SK-N-SH treated with all-trans-retinoic acid at 6 μM for 48 hours (cell line): ENCODE results near the gene RIIAD1.

Experiments used
- ATAC-seq: fragments of 200-7000 bp; cut with Tn5 transposase; 3 replicates; pipeline ENCODE4 v1.9.1; 2020; ENCODE audit warnings: mild to moderate bottlenecking, moderate library complexity
- ARNTL ChIP-seq: fragments of 450-650 bp; formaldehyde crosslinking; IDR thresholded peaks from 2 replicates; pipeline ENCODE4 v1.5.0; 2020; ENCODE audit warnings: low read depth, mild to moderate bottlenecking, moderate library complexity, borderline replicate concordance
- BACH2 ChIP-seq: fragments of 250-450 bp; sonication (Bioruptor Pico); IDR thresholded peaks from 2 replicates; pipeline ENCODE4 v1.9.0; 2021; ENCODE audit warnings: mild to moderate bottlenecking, borderline replicate concordance
- CSDC2 ChIP-seq: fragments of 250-450 bp; sonication (Bioruptor Pico); IDR thresholded peaks from 2 replicates; pipeline ENCODE4 v1.5.0; 2020; ENCODE audit warnings: mild to moderate bottlenecking, moderate library complexity
- CSRNP3 ChIP-seq: fragments of 250-450 bp; sonication (Bioruptor Pico); IDR thresholded peaks from 2 replicates; pipeline ENCODE4 v1.5.1; 2021; ENCODE audit warnings: mild to moderate bottlenecking, moderate library complexity
- GLIS3 ChIP-seq: fragments of 250-450 bp; sonication (Bioruptor Pico); IDR thresholded peaks from 2 replicates; pipeline ENCODE4 v1.5.0; 2020; ENCODE audit warnings: mild to moderate bottlenecking, moderate library complexity
- ISL1 ChIP-seq: fragments of 250-450 bp; sonication (Bioruptor Pico); IDR thresholded peaks from 2 replicates; pipeline ENCODE4 v2.1.2; 2022; ENCODE audit warnings: mild to moderate bottlenecking, moderate library complexity
- OSR1 ChIP-seq: fragments of 250-450 bp; sonication (Bioruptor Pico); IDR thresholded peaks from 2 replicates; pipeline ENCODE4 v1.8.0; 2022; ENCODE audit warnings: moderate library complexity, mild to moderate bottlenecking, inconsistent platforms
- PPARA ChIP-seq: fragments of 250-450 bp; sonication (Bioruptor Pico); IDR thresholded peaks from 2 replicates; pipeline ENCODE4 v1.5.0; 2020; ENCODE audit warnings: mild to moderate bottlenecking, borderline replicate concordance
- SNAI2 ChIP-seq: fragments of 250-450 bp; sonication (Bioruptor Pico); IDR thresholded peaks from 2 replicates; pipeline ENCODE4 v1.5.0; 2020; ENCODE audit warnings: mild to moderate bottlenecking, moderate library complexity
- TCF4 ChIP-seq: fragments of 250-450 bp; sonication (Bioruptor Pico); IDR thresholded peaks from 2 replicates; pipeline ENCODE4 v1.8.0; 2021; ENCODE audit warnings: mild to moderate bottlenecking, moderate library complexity, borderline replicate concordance
- TOX ChIP-seq: fragments of 250-450 bp; sonication (Bioruptor Pico); IDR thresholded peaks from 2 replicates; pipeline ENCODE4 v1.8.0; 2021; ENCODE audit warnings: mild to moderate bottlenecking, moderate library complexity, borderline replicate concordance
- ZFP3 ChIP-seq: fragments of 250-450 bp; sonication (Bioruptor Pico); IDR thresholded peaks from 2 replicates; pipeline ENCODE4 v1.5.0; 2020; ENCODE audit warnings: mild to moderate bottlenecking, moderate library complexity
- ZNF70 ChIP-seq: fragments of 450-650 bp; formaldehyde crosslinking; IDR thresholded peaks from 2 replicates; pipeline ENCODE4 v1.5.0; 2020; ENCODE audit warnings: mild to moderate bottlenecking, moderate library complexity
- ZNF8 ChIP-seq: fragments of 450-650 bp; formaldehyde crosslinking; IDR thresholded peaks from 2 replicates; pipeline ENCODE4 v1.5.0; 2020; ENCODE audit warnings: mild to moderate bottlenecking, moderate library complexity
- TF ChIP-seq, protein P1 (sequence below): fragments of 250-450 bp; sonication (Bioruptor Pico); IDR thresholded peaks from 2 replicates; pipeline ENCODE4 v1.5.0; 2020; ENCODE audit warnings: mild to moderate bottlenecking, moderate library complexity
- TF ChIP-seq, protein P2 (sequence below): fragments of 250-450 bp; sonication (Bioruptor Pico); IDR thresholded peaks from 2 replicates; pipeline ENCODE4 v1.8.0; 2020; ENCODE audit warnings: mild to moderate bottlenecking, moderate library complexity, borderline replicate concordance
- TF ChIP-seq, protein P3 (sequence below): fragments of 250-450 bp; sonication (Bioruptor Pico); IDR thresholded peaks from 2 replicates; pipeline ENCODE4 v1.8.0; 2021; ENCODE audit warnings: low read depth, mild to moderate bottlenecking, moderate library complexity, borderline replicate concordance

The RIIAD1 gene

GRCh38 chr1:151716771-151717631, 4.3 kb upstream of the RIIAD1 start, which contains the start of gene CELF3:
CELF3 (minus strand) TSS chr1:151716803; CDS start chr1:151716020, 783 bp downstream.
- TF ChIP-seq, protein P1, sequence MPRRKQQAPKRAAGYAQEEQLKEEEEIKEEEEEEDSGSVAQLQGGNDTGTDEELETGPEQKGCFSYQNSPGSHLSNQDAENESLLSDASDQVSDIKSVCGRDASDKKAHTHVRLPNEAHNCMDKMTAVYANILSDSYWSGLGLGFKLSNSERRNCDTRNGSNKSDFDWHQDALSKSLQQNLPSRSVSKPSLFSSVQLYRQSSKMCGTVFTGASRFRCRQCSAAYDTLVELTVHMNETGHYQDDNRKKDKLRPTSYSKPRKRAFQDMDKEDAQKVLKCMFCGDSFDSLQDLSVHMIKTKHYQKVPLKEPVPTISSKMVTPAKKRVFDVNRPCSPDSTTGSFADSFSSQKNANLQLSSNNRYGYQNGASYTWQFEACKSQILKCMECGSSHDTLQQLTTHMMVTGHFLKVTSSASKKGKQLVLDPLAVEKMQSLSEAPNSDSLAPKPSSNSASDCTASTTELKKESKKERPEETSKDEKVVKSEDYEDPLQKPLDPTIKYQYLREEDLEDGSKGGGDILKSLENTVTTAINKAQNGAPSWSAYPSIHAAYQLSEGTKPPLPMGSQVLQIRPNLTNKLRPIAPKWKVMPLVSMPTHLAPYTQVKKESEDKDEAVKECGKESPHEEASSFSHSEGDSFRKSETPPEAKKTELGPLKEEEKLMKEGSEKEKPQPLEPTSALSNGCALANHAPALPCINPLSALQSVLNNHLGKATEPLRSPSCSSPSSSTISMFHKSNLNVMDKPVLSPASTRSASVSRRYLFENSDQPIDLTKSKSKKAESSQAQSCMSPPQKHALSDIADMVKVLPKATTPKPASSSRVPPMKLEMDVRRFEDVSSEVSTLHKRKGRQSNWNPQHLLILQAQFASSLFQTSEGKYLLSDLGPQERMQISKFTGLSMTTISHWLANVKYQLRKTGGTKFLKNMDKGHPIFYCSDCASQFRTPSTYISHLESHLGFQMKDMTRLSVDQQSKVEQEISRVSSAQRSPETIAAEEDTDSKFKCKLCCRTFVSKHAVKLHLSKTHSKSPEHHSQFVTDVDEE (CRISPR knock-in tag), result 0 out of 2 replicates have a peak, but pooled peaks have one; percentile 39
- 0 out of 2 replicates have a peak, but pooled peaks have one; percentile 66 for TF ChIP-seq CSDC2 (CRISPR knock-in tag)
- TF ChIP-seq, protein P2, sequence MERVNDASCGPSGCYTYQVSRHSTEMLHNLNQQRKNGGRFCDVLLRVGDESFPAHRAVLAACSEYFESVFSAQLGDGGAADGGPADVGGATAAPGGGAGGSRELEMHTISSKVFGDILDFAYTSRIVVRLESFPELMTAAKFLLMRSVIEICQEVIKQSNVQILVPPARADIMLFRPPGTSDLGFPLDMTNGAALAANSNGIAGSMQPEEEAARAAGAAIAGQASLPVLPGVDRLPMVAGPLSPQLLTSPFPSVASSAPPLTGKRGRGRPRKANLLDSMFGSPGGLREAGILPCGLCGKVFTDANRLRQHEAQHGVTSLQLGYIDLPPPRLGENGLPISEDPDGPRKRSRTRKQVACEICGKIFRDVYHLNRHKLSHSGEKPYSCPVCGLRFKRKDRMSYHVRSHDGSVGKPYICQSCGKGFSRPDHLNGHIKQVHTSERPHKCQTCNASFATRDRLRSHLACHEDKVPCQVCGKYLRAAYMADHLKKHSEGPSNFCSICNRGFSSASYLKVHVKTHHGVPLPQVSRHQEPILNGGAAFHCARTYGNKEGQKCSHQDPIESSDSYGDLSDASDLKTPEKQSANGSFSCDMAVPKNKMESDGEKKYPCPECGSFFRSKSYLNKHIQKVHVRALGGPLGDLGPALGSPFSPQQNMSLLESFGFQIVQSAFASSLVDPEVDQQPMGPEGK (CRISPR knock-in tag), result 0 out of 2 replicates have a peak, but pooled peaks have one; percentile 41
- TF ChIP-seq SNAI2 (CRISPR knock-in tag), result no peak

DNA sequence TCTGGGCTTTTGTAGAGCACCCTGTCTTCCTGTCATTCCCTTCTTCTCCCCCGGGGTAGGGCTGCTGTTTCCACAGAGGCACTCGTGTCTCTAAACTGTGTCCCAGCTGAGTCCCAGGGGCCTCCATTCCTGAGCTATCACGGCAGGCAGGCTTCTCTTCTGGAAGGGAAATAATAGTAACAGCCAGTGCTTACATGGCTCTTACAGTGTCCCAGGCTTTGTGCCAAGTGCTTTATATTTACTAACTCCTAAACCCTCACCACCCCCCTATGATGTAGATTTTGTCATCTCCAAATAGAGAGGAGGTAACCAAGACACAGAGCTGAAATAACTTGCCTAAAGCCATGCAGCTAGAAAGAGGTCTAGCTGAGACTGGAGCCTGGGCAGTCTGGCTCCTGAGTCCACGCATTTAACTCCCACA, 3.3 kb upstream of the RIIAD1 start:
- TF ChIP-seq CSRNP3 (CRISPR knock-in tag) (no peak), OSR1 (CRISPR knock-in tag) (no peak), PPARA (CRISPR knock-in tag) (no peak), ZFP3 (no peak), SNAI2 (CRISPR knock-in tag) (no peak), TCF4 (CRISPR knock-in tag) (no peak), ARNTL (CRISPR knock-in tag) (no peak), GLIS3 (no peak), ZNF8 (CRISPR knock-in tag) (no peak), BACH2 (CRISPR knock-in tag) (no peak), TOX (CRISPR knock-in tag) (no peak), ZNF70 (CRISPR knock-in tag) (no peak), ISL1 (CRISPR knock-in tag) (no peak)
- TF ChIP-seq, protein P3, sequence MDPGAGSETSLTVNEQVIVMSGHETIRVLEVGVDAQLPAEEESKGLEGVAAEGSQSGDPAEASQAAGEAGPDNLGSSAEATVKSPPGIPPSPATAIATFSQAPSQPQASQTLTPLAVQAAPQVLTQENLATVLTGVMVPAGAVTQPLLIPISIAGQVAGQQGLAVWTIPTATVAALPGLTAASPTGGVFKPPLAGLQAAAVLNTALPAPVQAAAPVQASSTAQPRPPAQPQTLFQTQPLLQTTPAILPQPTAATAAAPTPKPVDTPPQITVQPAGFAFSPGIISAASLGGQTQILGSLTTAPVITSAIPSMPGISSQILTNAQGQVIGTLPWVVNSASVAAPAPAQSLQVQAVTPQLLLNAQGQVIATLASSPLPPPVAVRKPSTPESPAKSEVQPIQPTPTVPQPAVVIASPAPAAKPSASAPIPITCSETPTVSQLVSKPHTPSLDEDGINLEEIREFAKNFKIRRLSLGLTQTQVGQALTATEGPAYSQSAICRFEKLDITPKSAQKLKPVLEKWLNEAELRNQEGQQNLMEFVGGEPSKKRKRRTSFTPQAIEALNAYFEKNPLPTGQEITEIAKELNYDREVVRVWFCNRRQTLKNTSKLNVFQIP (CRISPR knock-in tag), result no peak
- TF ChIP-seq, protein P1 (CRISPR knock-in tag), result no peak
- TF ChIP-seq, protein P2 (CRISPR knock-in tag), result no peak
- no peak for ATAC-seq

More at GRCh38 chr1:151716771-151717631, 4.3 kb upstream of the RIIAD1 start, which contains the start of gene CELF3:
- ATAC-seq, result peak; percentile 24; the same call in 1 of the 3 replicates
